HG02759 (cell line): ENCODE measurements around the gene KBTBD6.
"Not testable (repeated sequence)": the region's sequence is repeated elsewhere in the genome, so short reads cannot be mapped to it uniquely, and the experiment has no call there.

Experiments
- ATAC-seq: cut with Tn5 transposase; IDR thresholded peaks from one replicate; pipeline ENCODE4 v1.9.1; 2021; ENCODE audit warnings: mild to moderate bottlenecking, moderate library complexity; ENCODE audit not compliant: unreplicated experiment

The KBTBD6 gene, protein sequence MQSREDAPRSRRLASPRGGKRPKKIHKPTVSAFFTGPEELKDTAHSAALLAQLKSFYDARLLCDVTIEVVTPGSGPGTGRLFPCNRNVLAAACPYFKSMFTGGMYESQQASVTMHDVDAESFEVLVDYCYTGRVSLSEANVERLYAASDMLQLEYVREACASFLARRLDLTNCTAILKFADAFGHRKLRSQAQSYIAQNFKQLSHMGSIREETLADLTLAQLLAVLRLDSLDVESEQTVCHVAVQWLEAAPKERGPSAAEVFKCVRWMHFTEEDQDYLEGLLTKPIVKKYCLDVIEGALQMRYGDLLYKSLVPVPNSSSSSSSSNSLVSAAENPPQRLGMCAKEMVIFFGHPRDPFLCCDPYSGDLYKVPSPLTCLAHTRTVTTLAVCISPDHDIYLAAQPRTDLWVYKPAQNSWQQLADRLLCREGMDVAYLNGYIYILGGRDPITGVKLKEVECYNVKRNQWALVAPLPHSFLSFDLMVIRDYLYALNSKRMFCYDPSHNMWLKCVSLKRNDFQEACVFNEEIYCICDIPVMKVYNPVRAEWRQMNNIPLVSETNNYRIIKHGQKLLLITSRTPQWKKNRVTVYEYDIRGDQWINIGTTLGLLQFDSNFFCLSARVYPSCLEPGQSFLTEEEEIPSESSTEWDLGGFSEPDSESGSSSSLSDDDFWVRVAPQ

DNA sequence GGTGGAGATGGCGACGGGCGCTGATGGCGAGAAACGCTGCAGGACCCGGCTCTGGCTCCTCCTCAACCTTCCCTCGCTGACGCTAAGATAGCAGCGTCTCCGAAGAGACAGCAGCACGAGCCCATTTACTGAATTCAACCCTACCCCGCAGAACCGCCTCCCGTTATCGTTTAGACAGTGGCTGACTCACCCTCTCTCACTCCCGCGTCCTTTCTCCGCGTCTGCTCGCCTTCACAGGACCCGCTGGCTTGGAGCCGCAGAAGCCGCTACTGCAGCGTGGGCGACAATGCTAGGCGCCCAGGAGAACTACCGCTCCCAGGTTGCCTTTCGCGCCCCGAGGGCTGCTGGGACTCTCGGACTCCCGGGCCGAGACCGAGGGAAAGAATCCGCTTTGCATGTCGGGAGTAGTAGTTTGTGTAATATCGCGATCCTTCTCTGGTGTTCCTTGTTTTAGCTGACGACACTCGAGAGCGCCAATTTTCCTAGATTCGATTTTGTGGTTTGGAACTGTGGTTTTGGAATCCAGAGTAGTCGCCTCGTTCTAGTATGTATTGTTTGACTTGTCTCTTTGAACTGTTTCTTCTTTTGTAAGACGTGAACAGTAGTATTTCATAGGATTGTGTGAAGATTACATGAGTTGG is at the start of gene KBTBD6:
KBTBD6 (minus strand) TSS at position 291 of the 641 bp plus-strand sequence. CDS start 291 bp downstream, outside the sequence.
- ATAC-seq = peak; percentile 98

DNA sequence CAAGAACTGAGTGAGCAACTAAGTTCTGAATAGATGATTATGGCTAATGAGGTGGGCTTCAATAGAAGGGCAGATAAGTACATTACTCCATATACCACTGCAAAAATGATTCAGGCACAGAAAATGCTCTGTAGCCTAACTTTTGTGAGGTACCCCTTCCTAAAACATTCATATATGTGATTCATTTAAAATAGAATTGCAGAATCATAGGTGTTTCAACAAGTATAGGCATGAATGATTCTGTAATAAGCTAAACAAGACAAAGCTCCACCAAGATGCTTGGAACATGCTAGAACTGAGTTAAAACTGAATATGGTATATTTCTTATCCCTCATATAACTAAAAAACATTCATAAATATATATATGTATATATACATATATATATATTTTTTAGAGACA is 49.6 kb upstream of the KBTBD6 start:
- no peak for ATAC-seq

DNA sequence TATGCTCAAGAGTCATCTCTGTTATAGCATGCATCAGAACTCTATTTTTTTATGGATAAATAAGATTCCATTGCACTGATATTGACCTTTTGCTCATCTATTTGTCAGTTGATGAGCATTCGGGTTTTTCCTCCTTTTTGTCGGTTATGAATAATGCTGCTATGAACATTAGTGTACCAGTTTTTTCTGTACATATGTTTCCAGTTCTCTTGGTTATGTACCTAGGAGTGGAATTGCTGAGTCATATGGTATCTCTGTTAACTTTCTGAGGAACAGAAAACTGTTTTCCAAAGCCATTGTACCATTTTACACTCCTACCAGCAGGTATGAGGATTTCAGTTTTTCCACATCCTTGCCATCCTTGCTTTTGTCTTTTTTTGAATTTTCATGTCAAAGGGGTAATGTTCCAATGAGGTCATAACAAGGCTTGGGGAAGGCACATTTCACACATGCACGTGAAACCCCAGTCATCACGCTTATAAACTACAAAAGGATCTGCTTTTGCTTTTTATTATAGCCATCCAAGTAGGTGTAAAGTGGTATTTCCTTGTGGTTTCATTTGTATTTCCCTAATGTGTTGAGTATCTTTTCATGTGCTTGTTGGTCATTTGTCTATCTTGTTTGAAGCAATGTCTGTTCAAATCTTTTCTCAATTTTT is 47.1 kb upstream of the KBTBD6 start:
- no peak for ATAC-seq

DNA sequence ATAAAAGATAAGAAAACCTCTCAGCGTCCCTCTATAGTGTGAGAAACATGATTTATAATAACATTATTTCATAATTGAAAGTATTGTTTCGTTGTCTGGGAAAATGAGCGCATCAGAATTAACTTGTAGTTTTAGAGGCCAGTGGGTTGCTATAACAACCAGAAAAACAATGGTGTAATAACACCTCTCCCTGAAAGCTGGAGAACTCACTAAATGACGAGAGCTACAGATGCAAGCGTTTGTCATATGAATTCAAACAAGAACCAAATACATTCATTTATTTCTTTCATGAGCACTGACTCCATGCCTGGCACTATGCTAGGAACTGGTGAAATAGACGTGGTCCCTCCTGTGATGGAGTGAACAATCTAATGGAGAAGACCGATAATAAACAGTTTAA is 45.4 kb upstream of the KBTBD6 start:
- no peak for ATAC-seq

DNA sequence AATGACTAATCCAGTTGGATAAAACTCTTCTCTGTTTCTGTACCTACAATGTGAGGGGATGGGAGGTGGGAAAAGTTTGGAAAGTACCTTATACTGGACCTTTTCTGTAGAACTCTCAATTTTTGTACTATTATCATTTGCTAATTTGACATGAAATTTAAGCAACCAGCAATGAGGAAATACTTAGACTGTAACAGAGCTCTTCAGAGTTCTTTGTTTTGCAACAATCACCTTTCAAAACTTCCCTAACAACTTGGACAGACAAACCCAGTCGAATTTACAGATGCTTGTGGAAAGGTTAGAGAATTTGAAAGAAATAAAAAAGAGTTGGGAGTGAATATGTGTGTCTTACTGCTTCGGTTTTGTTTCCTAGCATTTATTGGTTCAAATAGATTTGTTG is 45.0 kb upstream of the KBTBD6 start:
- ATAC-seq = no peak

DNA sequence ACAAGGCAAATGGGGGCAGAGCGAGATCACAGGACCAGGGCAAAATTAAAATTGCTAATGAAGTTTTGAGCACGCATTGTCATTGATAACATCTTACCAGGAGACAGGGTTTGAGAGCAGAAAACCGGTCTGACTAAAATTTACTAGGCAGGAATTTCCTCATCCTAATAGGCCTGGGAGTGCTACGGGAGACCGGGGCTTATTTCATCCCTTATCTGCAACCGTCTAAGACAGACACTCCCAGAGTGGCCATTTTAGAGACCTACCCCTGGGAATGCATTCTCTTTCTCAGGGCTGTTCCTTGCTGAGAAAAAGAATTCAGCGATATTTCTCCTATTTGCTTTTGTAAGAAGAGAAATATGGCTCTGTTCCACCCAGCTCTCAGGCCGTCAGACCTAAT is 43.0 kb upstream of the KBTBD6 start:
- not testable (repeated sequence) for ATAC-seq

DNA sequence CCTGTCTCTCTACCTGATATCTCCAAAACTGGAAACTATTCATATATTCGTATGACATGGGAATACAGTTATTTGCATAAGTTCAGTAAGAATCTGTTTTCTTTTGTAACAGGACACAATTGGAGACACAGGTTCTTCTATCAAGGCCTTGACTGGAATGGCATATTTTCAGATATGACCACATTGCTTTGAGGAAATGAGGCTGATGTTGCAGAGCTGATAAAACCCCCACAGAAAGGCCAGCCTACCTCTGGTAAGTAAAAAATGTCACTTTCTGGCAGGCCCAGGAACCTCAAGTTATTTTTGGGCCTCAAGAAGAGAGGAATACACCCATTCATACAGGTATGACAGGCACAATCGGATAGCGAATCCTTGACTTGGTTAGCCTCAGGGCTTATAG is 29.5 kb upstream of the KBTBD6 start:
- ATAC-seq = no peak

DNA sequence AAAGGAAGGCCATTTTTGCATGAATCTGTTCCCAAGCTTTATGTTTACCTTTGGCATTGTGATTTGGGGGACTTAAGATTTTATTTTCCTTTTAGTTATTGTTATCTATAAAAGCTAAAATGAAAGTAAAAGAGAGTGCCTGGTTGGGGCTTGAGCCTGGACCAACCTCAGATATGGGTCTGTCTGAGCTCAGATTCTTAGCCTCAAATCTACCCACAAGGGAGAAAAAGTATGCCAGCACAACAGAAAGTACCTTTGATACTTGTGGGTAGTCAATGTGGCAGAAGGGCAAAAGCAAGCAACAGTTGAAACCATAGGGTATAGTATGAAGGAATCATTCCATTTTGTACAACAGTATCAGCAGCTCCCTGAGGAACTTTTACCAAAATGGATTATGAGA is 26.6 kb upstream of the KBTBD6 start:
- ATAC-seq = no peak

DNA sequence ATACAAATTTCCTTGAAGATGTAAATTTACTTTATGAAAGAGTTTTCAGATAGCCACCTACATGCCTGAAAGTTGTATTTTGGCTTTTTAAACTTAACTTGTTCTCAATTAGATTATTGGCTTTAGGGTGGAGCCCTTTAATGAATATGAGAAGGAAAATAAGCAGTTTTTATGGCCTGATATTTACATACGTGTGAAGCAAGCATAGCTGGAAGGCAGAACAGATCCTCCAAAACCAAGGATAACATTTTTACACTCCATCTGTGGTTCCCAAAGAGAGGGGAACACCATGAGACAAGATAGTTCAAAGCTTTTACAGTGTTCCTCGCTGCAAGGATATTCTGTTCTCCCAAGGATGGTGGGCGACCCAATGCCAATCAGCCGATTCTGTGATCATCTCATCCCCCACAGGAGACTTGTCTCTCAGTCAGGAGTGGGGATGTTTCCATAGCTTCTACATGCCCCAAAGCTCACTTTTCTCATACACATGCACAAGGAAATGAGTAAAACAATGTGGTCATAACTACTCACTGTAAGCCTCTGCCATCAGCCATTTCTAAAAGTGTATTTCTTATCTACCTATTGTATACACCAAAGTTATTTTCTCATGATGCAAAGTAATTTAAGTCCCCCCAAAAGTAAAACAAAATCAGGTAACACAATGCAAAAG is 24.6 kb upstream of the KBTBD6 start:
- no peak for ATAC-seq

DNA sequence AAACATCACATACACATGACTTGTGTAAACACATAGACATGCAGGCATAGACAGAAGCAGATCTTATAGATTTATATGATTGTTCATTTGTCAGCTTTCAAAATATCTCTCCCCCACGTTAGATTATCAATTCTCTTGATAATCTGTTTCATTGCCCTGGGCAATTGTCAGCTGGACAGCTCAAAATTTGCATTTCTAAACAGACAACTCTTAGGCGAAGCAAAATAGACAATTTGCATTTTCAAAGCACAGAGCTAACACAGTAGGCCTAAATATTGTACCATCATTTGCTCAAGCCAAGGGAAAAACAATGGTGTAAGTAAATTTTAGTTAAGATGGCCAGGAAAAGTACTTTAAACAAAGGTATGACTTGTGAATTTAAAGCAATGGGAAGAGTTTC is 24.0 kb upstream of the KBTBD6 start:
- no peak for ATAC-seq

DNA sequence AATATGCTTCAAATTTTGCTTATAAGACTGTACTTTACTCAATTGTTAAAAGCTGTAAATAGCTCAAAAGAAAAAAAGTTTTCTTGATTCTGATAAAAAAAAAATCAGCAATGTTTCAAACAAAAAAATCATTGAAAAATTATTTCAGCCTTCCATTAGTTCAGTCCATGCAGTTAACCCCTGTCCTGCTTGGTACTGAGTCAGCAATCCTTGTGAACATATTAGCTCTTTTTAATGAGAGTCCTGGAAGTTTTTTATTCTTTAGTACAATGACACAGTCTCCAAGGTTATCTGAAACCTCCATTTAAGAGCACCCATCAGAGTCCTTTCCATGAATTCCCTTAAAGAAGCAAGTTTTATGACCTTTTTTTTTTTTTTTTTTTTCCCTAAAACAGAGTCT is 21.4 kb upstream of the KBTBD6 start:
- no peak for ATAC-seq

DNA sequence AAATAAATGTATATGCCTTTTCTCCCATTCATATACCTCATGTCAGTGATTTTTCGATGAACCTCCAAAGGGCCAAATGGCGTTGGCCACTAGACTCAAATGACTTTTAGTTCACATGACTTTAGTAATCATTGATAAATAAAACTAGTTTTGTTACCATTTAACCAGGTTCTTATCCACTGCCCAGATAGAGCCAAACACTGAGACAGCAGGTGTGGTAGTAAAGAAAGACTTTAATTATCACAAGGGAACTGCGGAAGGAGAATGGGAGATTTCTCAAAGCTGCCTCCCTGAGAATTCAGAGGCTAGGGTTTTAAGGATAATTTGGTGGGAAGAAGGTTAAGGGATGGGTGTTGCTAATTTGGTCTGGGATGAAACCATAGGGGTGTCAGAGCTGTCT is 19.4 kb upstream of the KBTBD6 start:
- no peak for ATAC-seq

DNA sequence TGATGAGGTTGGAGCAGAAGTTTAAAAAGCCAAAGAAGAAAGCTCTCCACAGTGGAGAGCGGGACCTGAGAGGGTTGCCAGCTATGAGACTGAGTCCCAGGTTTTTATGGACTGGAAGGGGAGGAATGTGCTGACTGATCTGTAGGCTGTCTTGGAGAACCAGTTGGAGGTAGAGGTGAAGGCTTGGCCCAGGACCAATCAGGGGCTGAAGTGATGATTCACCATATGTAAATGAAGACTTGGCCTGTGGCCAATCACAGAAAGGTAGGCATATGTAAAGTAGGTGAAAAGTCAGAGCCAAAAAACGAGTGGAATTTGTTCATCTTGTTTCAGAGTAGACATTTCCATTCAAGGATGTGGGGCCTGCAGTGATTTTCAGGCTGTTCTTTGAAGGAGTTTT is 17.5 kb upstream of the KBTBD6 start:
- ATAC-seq = no peak

DNA sequence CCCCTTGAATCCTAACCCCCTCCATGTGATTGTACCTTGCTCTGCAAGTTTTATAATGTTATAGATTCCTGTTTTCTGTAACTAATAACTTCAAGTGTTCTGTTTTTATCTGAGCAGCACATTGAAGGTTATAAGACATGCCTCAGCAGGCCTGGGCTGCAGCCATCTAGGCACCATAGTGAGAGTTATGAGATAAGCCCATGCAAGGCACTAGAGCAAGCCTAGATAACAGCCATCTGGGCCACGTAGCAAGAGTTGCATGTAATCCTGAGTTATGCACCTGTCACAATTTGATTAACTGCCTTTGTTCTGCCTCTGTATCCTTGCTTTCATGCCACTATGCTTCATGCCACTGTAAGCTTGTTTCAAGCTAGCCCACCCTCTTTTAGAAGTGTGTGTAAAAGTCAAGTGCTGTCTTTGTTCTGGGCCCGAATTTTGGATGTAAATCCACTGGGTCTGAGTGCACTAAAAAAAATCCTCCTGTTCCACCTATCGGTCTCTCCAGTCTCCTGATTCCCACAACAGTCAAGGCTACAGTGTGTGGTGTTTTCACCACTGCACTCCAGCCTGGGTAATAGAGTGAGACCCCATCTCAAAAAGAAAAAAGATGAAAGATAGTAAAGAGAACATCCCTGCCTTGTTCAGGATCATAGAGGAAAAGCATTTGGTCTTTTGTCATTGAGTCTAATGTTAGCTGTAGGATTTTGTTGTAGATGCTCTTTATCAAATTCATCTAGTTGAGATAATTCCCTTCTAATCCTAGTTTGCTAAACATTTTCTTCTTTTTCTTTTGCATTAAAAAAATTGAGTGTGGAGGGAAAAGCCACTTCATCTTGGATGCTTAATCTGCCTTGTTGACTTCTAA is 16.0 kb upstream of the KBTBD6 start:
- ATAC-seq = no peak

DNA sequence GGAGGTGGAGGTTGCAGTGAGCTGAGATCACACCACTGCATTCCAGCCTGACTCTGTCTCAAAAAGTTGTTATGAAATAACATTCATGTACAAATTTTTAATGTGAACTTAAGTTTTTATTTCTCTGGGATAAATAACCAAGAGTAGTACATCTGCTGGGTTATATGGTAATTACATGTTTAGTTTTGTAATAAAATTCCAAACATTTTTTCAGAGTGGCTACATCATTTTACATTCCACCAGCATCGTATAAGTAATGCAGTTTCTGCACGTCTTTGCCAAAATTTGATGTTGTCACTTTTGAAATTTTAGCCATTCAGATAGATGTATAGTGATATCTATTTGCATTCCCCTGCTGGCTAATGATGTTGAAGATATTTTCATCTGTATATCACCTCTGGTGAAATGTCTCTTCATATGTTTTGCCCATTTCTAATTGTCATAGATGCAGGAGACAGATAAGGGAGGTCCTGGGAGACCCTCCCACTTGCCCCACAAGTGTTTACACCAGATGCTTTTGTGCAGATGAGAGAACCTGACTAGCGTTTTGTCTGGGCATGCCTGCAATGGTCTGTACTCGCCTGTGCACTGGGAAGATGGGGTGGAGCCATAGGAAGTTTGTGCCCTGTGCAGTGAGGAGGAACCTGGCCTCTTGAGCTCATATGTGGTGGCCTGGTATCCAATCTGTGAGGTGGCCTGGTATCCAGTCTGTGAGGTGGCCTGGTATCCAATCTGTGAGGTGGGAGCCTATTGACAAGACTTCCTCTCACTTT is 12.7 kb upstream of the KBTBD6 start:
- no peak for ATAC-seq

DNA sequence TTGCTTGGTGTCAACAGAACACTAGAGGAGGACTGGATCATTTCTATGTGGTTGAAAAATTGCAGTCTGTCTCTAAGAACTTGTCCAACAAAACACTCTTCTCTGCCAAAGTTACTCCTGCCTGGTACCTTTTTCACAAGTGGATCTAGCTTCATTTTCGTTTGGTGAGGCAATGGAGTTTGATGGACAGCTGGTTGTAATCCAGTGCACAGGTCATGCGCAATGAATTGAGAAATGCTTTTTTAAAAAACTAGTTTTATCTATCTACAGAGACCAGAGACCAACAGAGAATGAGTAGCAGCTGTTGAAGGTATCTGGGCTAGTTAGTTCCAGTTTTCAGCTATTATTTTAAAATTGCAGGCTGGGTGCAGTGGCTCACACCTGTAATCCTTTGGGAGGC is 12.0 kb upstream of the KBTBD6 start:
- ATAC-seq = no peak

DNA sequence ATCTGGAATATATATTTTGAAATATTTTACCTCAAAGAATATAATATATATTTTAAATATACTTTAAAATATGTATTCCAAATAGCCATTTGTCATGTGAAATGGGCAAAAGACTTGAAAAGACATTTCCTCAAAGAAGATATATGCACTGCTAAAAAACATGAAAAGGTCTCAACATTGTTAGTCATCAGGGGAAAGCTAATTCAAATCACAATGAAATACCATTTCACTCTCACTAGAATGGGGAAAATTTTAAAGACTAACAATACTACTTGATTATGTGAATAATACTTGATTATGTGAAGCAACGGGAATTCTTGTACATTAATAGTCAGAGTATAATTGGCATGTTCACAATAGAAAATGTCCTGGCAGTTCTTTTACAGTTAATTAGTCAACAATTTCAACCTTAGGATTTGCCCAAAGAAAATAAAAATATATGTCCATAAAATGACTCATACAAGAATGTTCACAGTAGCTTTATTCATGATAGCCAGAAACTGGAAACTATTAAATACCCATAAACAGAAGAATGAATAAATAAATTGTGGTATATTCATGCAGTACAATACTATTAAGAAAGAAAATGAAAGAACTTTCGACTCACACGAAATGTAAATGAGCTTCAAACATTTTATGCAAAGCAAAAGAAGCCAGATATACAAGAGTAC is 6.8 kb upstream of the KBTBD6 start:
- ATAC-seq = no peak

DNA sequence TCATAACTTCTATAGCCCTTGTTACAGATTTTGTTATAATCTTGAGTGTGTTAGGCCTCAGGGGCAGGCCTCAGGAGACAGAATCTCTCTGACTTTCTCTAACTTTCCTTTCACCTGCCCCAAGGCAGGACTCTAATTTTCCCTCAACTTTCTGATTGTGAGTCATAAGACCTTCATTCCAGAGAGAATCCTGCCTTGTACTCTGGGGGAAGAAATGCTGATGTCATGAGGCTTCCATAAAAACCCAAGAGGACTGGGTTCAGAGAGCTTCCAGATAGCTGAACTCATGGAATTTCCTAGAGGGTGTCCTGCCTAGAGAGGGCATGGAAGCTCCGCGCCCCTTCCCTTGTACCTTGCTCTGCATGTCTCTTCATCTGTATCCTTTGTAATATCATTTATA is 5.3 kb upstream of the KBTBD6 start:
- ATAC-seq = no peak

DNA sequence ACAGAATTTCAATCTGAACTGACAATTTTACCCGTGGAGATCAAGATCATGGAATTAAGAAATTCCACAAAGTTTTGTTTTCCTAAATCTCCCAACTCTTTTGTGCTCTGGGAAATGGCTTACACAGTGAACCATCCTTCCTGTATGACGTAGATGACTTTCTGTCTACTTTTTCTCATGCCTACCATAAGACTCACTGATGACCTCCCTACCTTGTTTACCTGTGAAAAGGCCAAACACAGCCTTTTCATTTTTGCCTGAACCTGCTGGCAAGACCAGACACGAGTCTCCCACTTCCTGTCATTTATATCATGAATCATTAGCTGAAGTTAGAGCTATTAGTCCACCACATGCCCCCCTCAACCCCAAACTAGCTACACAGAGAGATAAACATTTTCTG is 4.6 kb upstream of the KBTBD6 start:
- ATAC-seq = no peak
